HCT116 (cell line): ENCODE data around the gene SPRED2. TPM values are rescaled to one million over a fixed set of nuclear protein-coding genes. Genes with fewer than 3 reads are reported as not detected.

ENCODE experiments used
- ATAC-seq: fragments of 200-7000 bp; cut with Tn5 transposase; 2 replicates; pipeline ENCODE4 v1.9.1; 2020; ENCODE audit warnings: mild to moderate bottlenecking, moderate library complexity
- BruUV-seq: library from RNA; stranded (reverse); fragments of 400-500 nt; replicated peaks from 2 replicates; lab custom pipeline; 2021; lab: Mats Ljungman, UMichigan
- CTCF ChIA-PET: fragments of 300-600 bp; sonication (Branson Sonifier 250); formaldehyde crosslinking; loops from one replicate; lab custom pipeline; 2021; ENCODE audit warnings: antibody characterized with exemption; lab: Charles Lee
- POLR2A ChIA-PET: fragments of 300-600, 350-600 bp; sonication (Branson Sonifier 250); formaldehyde crosslinking; loops from one replicate; lab custom pipeline; 2021; ENCODE audit warnings: antibody characterized with exemption; lab: Charles Lee
- RAD21 ChIA-PET, 2 experiments: fragments of 300-600 bp; sonication (Branson Sonifier 250); formaldehyde crosslinking; loops; one replicate each; lab custom pipeline; 2023; ENCODE audit warnings: low total read pairs in 2 of 2; ENCODE audit not compliant: uncharacterized antibody in 2 of 2, unreplicated experiment in 2 of 2, low non-redundant PET in 1 of 2; lab: Charles Lee
- DNase-seq: peaks from one replicate; pipeline ENCODE4 v3.0.0-alpha.2; 2010; ENCODE audit warnings: low read depth, low spot score
- H2AFZ ChIP-seq: fragments of 200-600 bp; shearing (Covaris generic), sonication (generic); 2 replicates; pipeline ENCODE4 v1.6.1; 2017; ENCODE audit warnings: low read depth, mixed run types, mixed read lengths, antibody characterized with exemption, low read length; ENCODE audit not compliant: poor library complexity, severe bottlenecking
- H3K27ac ChIP-seq: 2 replicates; pipeline ENCODE4 v1.5.1; 2012; ENCODE audit warnings: low read depth, low read length
- H3K27me3 ChIP-seq: fragments of 200-600 bp; sonication (generic); 2 replicates; pipeline ENCODE4 v1.6.1; 2016; ENCODE audit warnings: mixed run types, low read length, mixed read lengths; ENCODE audit not compliant: insufficient read depth
- H3K36me3 ChIP-seq, 2 experiments: fragments of 200-500 bp in 1 of 2; fragments of 200-600 bp in 1 of 2; sonication (Bioruptor generic) in 1 of 2; sonication (generic) in 1 of 2; 2 replicates each; pipeline versions ENCODE4 v1.5.1 to v1.6.1; 2014 to 2016; ENCODE audit warnings: low read length in 2 of 2, inconsistent platforms in 1 of 2, mixed read lengths in 1 of 2, mixed run types in 1 of 2; ENCODE audit not compliant: insufficient read depth in 2 of 2, control insufficient read depth in 1 of 2
- H3K4me1 ChIP-seq, 2 experiments: fragments of 200-600 bp in 1 of 2; sonication (generic) in 1 of 2; 2 replicates each; pipeline versions ENCODE4 v1.5.1 to v1.6.1; 2012 to 2017; ENCODE audit warnings: low read length in 2 of 2, inconsistent platforms in 1 of 2, mild to moderate bottlenecking in 1 of 2, mixed read lengths in 1 of 2, mixed run types in 1 of 2, moderate library complexity in 1 of 2; ENCODE audit not compliant: insufficient read depth in 2 of 2, control insufficient read depth in 1 of 2
- H3K4me2 ChIP-seq: fragments of 200-600 bp; sonication (generic); 2 replicates; pipeline ENCODE4 v1.6.1; 2017; ENCODE audit warnings: mixed run types, low read length, mixed read lengths
- H3K4me3 ChIP-seq, 2 experiments: fragments of 200-600 bp in 1 of 2; sonication (generic) in 1 of 2; replicated peaks in 1 of 2; 2 replicates each; pipeline ENCODE4 v1.5.1; 2011 to 2016; ENCODE audit warnings: low read length in 2 of 2, control low read depth in 1 of 2, low read depth in 1 of 2, mild to moderate bottlenecking in 1 of 2, mixed read lengths in 1 of 2, mixed run types in 1 of 2
- H3K79me2 ChIP-seq: fragments of 200-600 bp; sonication (generic); 2 replicates; pipeline ENCODE4 v1.6.1; 2017; ENCODE audit warnings: mild to moderate bottlenecking, mixed run types, low read length, moderate library complexity, mixed read lengths; ENCODE audit not compliant: insufficient read depth
- H3K9ac ChIP-seq: fragments of 200-600 bp; sonication (generic); 2 replicates; pipeline ENCODE4 v1.6.1; 2016; ENCODE audit warnings: low read length, mixed read lengths
- H3K9me2 ChIP-seq: fragments of 200-600 bp; sonication (generic), shearing (Covaris generic); 2 replicates; pipeline ENCODE4 v1.6.1; 2017; ENCODE audit warnings: mixed run types, mild to moderate bottlenecking, moderate library complexity; ENCODE audit not compliant: insufficient read depth
- H3K9me3 ChIP-seq, 2 experiments: fragments of 200-500 bp in 1 of 2; fragments of 200-600 bp in 1 of 2; sonication (Bioruptor generic) in 1 of 2; sonication (generic) in 1 of 2; 2 replicates each; pipeline ENCODE4 v1.6.1; 2014 to 2017; ENCODE audit warnings: low read length in 2 of 2, mixed read lengths in 2 of 2, inconsistent platforms in 1 of 2, low read depth in 1 of 2, mild to moderate bottlenecking in 1 of 2, mixed run types in 1 of 2, moderate library complexity in 1 of 2; ENCODE audit not compliant: control insufficient read depth in 1 of 2, insufficient read depth in 1 of 2
- H4K20me1 ChIP-seq: fragments of 200-600 bp; sonication (generic), shearing (Covaris generic); 2 replicates; pipeline ENCODE4 v1.6.1; 2017; ENCODE audit warnings: mixed run types, mild to moderate bottlenecking, moderate library complexity; ENCODE audit not compliant: insufficient read depth
- CEBPB ChIP-seq: IDR thresholded peaks from 2 replicates; pipeline ENCODE4 v1.6.1; 2012; ENCODE audit warnings: low read depth
- EZH2phosphoT487 ChIP-seq: fragments of 200-600 bp; IDR thresholded peaks from 2 replicates; pipeline ENCODE4 v1.6.1; 2018; ENCODE audit warnings: antibody characterized with exemption, borderline replicate concordance
- SIN3A ChIP-seq: IDR thresholded peaks from 2 replicates; pipeline ENCODE4 v1.6.1; 2012; ENCODE audit warnings: low read depth
- SP1 ChIP-seq: IDR thresholded peaks from 2 replicates; pipeline ENCODE4 v1.6.1; 2012; ENCODE audit warnings: low read depth
- YY1 ChIP-seq: IDR thresholded peaks from 2 replicates; pipeline ENCODE4 v1.6.1; 2011; ENCODE audit warnings: low read length, low read depth, moderate library complexity, mild to moderate bottlenecking; ENCODE audit not compliant: insufficient replicate concordance; ENCODE audit errors: extremely low read depth
- intact Hi-C: fragments of 100-400 bp; cut with micrococcal nuclease; formaldehyde crosslinking; loops from 2 replicates; pipeline ENCODE4 v1.10.0; 2022
- total RNA-seq: library from RNA; stranded (reverse); gene quantifications from one replicate; pipeline ENCODE4 v1.2.1, GENCODE V29; 2021; ENCODE audit not compliant: unreplicated experiment
- TF ChIP-seq, protein P1 (sequence below): IDR thresholded peaks from 2 replicates; pipeline ENCODE4 v1.6.1; 2011; ENCODE audit warnings: mild to moderate bottlenecking, low read length, moderate library complexity; ENCODE audit not compliant: insufficient replicate concordance; ENCODE audit errors: extremely low read depth

Gene SPRED2
- total RNA-seq, 1 experiment from 2014 or later, result 62.6 TPM

DNA sequence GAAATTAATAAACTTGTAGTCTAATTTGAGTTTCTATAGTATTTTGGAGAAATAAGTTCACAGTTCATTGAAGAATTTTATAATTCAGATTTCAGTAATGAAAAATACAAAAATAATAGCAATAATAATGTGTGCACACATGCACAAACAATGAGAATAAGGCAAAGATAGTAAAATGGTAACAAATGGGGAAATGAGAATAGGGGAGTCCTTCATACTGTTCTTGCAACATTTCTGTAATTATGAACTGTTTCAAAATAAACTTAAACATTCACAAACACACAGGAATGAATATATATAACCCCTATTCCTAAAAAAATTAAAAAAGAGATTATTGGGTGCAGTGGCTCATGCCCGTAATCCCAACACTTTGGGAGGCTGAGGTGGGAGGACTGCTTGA lies 63.9 kb downstream of the SPRED2 start (continued):
- TF ChIP-seq YY1 (no peak), SIN3A (no peak)

DNA sequence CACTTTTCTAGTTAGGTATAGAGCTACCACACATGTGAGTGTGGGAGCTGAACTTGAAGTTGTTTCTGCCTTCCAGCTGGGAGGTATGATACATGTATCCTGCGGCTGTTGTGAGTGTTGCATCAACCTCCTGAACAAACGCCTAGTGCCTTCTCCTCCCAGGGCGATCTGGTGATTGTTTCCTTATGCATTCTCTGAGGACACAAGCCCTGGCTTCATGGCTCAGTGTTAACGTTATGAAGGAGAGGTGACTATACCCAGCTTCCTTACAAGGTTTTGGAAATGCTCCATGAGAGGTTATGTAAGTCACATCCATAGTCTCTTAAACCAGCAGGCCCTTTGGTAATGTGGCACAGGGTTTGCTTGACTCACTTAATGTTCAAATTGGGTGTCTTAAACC lies 64.9 kb downstream of the SPRED2 start:
- H3K79me2 ChIP-seq, result peaks cover 86% of the 10 kb centered on the region
- H3K4me1 ChIP-seq, result peaks cover 62 to 70% of the 10 kb centered on the region in 2 experiments
- peak; percentile 26; the same call in 1 of the 2 replicates for ATAC-seq

More for the DNA sequence above, 64.9 kb downstream of the SPRED2 start:
- no peaks in the 10 kb centered on the region for H3K9me2 ChIP-seq
- H3K4me2 ChIP-seq, result peak overlapping the region; percentile 38
- H2AFZ ChIP-seq, result no peak overlapping the region
- no peaks in the 10 kb centered on the region for H3K27me3 ChIP-seq
- POLR2A ChIA-PET, result interaction anchor here (1.1 to 2.6 kb wide), 3 partner anchors 8 to 16 kb away, joined by 3 to 7 read pairs (median 3); no protein-coding TSS in a partner anchor
- peak overlapping the region; percentile 39; the same call in 1 of the 2 replicates for H3K27ac ChIP-seq
- BruUV-seq, result no TSS peak
- no peaks in the 10 kb centered on the region for H3K36me3 ChIP-seq
- CTCF ChIA-PET, result interaction anchor here (1.6 kb wide), 1 partner anchor 15 kb away, joined by 5 read pairs; no protein-coding TSS in a partner anchor
- H4K20me1 ChIP-seq, result peaks cover 7% of the 10 kb centered on the region; the same call in 1 of the 2 replicates
- H3K9ac ChIP-seq, result no peak overlapping the region
- H3K9me3 ChIP-seq, result no peaks in the 10 kb centered on the region
- intact Hi-C loops, result loop anchor here (5.0 kb wide), 1 partner anchor 45 kb away; no protein-coding TSS in a partner anchor
- no peak overlapping the region for H3K4me3 ChIP-seq
- TF ChIP-seq SP1 (no peak), YY1 (no peak), CEBPB (peak; percentile 59; the same call in 1 of the 2 replicates), EZH2phosphoT487 (no peak)
- TF ChIP-seq, protein P1, sequence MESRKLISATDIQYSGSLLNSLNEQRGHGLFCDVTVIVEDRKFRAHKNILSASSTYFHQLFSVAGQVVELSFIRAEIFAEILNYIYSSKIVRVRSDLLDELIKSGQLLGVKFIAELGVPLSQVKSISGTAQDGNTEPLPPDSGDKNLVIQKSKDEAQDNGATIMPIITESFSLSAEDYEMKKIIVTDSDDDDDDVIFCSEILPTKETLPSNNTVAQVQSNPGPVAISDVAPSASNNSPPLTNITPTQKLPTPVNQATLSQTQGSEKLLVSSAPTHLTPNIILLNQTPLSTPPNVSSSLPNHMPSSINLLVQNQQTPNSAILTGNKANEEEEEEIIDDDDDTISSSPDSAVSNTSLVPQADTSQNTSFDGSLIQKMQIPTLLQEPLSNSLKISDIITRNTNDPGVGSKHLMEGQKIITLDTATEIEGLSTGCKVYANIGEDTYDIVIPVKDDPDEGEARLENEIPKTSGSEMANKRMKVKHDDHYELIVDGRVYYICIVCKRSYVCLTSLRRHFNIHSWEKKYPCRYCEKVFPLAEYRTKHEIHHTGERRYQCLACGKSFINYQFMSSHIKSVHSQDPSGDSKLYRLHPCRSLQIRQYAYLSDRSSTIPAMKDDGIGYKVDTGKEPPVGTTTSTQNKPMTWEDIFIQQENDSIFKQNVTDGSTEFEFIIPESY, result no peak
- TF ChIP-seq, all 23 proteins: peak for 1
- RAD21 ChIA-PET, result no interaction called here
- no peak for DNase-seq
